GM12878 (cell line): ENCODE measurements around the gene FRAS1.

Experiments used
- CTCF ChIP-seq, 3 experiments: IDR thresholded peaks in 2 of 3; conservative IDR thresholded peaks in 1 of 3; 2 replicates each; pipeline ENCODE4 v1.5.1; 2011; ENCODE audit warnings: low read depth in 3 of 3, low read length in 3 of 3, mild to moderate bottlenecking in 3 of 3, control low read depth in 2 of 3, moderate library complexity in 2 of 3, inconsistent platforms in 1 of 3, mixed read lengths in 1 of 3; ENCODE audit not compliant: control insufficient read depth in 2 of 3, insufficient read depth in 1 of 3; ENCODE audit errors: extremely low read depth in 1 of 3
- IKZF2 ChIP-seq, 2 experiments: fragments of 450-650 bp; IDR thresholded peaks; 2 replicates each; pipeline ENCODE4 v1.6.1; 2017; ENCODE audit warnings: mild to moderate bottlenecking in 2 of 2, moderate library complexity in 2 of 2
- JUND ChIP-seq: IDR thresholded peaks from 2 replicates; pipeline ENCODE4 v1.6.1; 2012; ENCODE audit warnings: low read depth, mild to moderate bottlenecking, low read length, improper control_type of control experiment, moderate library complexity
- MAX ChIP-seq: IDR thresholded peaks from 2 replicates; pipeline ENCODE4 v1.6.1; 2012; ENCODE audit warnings: low read depth, low read length, improper control_type of control experiment
- MTA3 ChIP-seq: IDR thresholded peaks from 2 replicates; pipeline ENCODE4 v1.6.1; 2012; ENCODE audit warnings: low read length, inconsistent platforms, borderline replicate concordance
- NFIC ChIP-seq: IDR thresholded peaks from 2 replicates; pipeline ENCODE4 v1.6.1; 2012; ENCODE audit warnings: low read depth, mild to moderate bottlenecking, inconsistent platforms, low read length, moderate library complexity
- NR2F1 ChIP-seq: fragments of 450-650 bp; conservative IDR thresholded peaks from 2 replicates; pipeline ENCODE4 v1.6.1; 2017; ENCODE audit warnings: mild to moderate bottlenecking
- PML ChIP-seq: IDR thresholded peaks from 2 replicates; pipeline ENCODE4 v1.6.1; 2012; ENCODE audit warnings: low read length, inconsistent platforms
- POLR2A ChIP-seq: IDR thresholded peaks from 2 replicates; pipeline ENCODE4 v1.6.1; 2011; ENCODE audit warnings: low read depth, mild to moderate bottlenecking, low read length
- SMAD1 ChIP-seq: fragments of 450-650 bp; IDR thresholded peaks from 2 replicates; pipeline ENCODE4 v1.6.1; 2018; ENCODE audit warnings: mild to moderate bottlenecking, low read depth; ENCODE audit not compliant: partially characterized antibody
- SPI1 ChIP-seq: IDR thresholded peaks from 2 replicates; pipeline ENCODE4 v1.6.1; 2011; ENCODE audit warnings: low read depth, mild to moderate bottlenecking, low read length, moderate library complexity, borderline replicate concordance; ENCODE audit not compliant: insufficient read depth
- SUPT20H ChIP-seq: IDR thresholded peaks from 2 replicates; pipeline ENCODE4 v1.6.1; 2011; ENCODE audit warnings: low read depth, mild to moderate bottlenecking, low read length, moderate library complexity, borderline replicate concordance; ENCODE audit not compliant: control insufficient read depth
- SUZ12 ChIP-seq: fragments of 200-600 bp; sonication (generic); IDR thresholded peaks from one replicate; pipeline ENCODE4 v1.6.1; 2018; ENCODE audit warnings: antibody characterized with exemption, mild to moderate bottlenecking; ENCODE audit not compliant: unreplicated experiment

GRCh38 chr4:78095081-78095480, 38.0 kb downstream of the FRAS1 start:
- TF ChIP-seq NFIC (no peak), NR2F1 (no peak), CTCF (IDR thresholded peaks at IDR 0.05 in 2 of 3, conservative IDR thresholded peaks at IDR 0.05 in 1 of 3; ENCODE audit: control insufficient read depth in 2 of 3, extremely low read depth in 1 of 3, insufficient read depth in 1 of 3, low read depth in 3 of 3, low read length in 3 of 3) (no peak), POLR2A (no peak), SUZ12 (no peak), PML (no peak), IKZF2 (IDR thresholded peaks at IDR 0.05) (no peak), SUPT20H (no peak), SPI1 (no peak), JUND (no peak), MAX (no peak), MTA3 (no peak), SMAD1 (no peak)
